ENCODE measurements around the gene FCHSD2.

DNA sequence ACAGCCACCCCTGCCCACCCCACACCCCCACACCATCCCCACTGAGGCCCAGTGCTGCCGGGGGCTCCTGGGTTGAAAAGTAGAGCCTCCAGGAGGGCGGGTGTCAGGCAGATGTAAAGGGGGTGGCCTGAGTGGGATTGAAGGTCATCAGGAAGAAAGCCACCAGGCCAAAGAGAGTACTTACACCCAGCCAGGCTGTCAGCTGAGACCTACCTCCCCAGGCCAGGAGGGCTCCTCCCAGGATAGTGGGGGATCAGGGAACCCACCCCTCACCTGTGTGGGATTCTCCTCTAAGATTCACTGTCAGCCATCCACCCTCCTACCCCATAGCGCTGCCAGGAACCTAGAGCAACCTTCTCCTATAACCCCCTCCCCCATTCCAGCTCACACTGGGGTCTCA lies 17.2 kb upstream of the FCHSD2 start:
- TF ChIP-seq, protein P1, sequence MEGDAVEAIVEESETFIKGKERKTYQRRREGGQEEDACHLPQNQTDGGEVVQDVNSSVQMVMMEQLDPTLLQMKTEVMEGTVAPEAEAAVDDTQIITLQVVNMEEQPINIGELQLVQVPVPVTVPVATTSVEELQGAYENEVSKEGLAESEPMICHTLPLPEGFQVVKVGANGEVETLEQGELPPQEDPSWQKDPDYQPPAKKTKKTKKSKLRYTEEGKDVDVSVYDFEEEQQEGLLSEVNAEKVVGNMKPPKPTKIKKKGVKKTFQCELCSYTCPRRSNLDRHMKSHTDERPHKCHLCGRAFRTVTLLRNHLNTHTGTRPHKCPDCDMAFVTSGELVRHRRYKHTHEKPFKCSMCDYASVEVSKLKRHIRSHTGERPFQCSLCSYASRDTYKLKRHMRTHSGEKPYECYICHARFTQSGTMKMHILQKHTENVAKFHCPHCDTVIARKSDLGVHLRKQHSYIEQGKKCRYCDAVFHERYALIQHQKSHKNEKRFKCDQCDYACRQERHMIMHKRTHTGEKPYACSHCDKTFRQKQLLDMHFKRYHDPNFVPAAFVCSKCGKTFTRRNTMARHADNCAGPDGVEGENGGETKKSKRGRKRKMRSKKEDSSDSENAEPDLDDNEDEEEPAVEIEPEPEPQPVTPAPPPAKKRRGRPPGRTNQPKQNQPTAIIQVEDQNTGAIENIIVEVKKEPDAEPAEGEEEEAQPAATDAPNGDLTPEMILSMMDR (IDR thresholded peaks at IDR 0.05), result no peak
- no peak for TF ChIP-seq POLR2A (IDR thresholded peaks at IDR 0.05)

All from lower leg skin (tissue), 3 donors.